Sigmoid colon (tissue), 4 donors: ENCODE data around the gene EEFSEC.

Experiments used
- CTCF ChIP-seq, 4 experiments: fragments of 450-650 bp in 3 of 4; fragments of 200-600 bp in 1 of 4; IDR thresholded peaks; one replicate each; pipeline ENCODE4 v1.5.1; 2016 to 2019; ENCODE audit warnings: antibody characterized with exemption in 4 of 4, mild to moderate bottlenecking in 3 of 4, moderate library complexity in 2 of 4
- EP300 ChIP-seq, 4 donors: sonication (generic); formaldehyde crosslinking; IDR thresholded peaks; one replicate each; pipeline ENCODE4 v1.6.1; 2017; ENCODE audit warnings: antibody characterized with exemption in 4 of 4
- POLR2A ChIP-seq, 2 donors: fragments of 450-650 bp; IDR thresholded peaks; one replicate each; pipeline ENCODE4 v1.6.1; 2016; ENCODE audit warnings: antibody characterized with exemption in 2 of 2, mild to moderate bottlenecking in 2 of 2, moderate library complexity in 2 of 2
- POLR2AphosphoS5 ChIP-seq, 4 donors: sonication (generic); formaldehyde crosslinking; IDR thresholded peaks; one replicate each; pipeline ENCODE4 v1.6.1; 2017; ENCODE audit warnings: antibody characterized with exemption in 4 of 4

GRCh38 chr3:128358156-128358895, 205.0 kb downstream of the EEFSEC start:
- TF ChIP-seq CTCF (IDR thresholded peaks at IDR 0.05), result no peak
- no peak for TF ChIP-seq POLR2A (IDR thresholded peaks at IDR 0.05)
- TF ChIP-seq POLR2AphosphoS5 (IDR thresholded peaks at IDR 0.05), result no peak
- no peak for TF ChIP-seq EP300 (IDR thresholded peaks at IDR 0.05)
